Breast epithelium (tissue), 4 donors: ENCODE data around the gene NCOA4. TPM values are rescaled to one million over a fixed set of nuclear protein-coding genes. Genes with fewer than 3 reads are reported as not detected.

Experiments used
- DNase-seq, 2 donors: peaks; one replicate each; pipeline ENCODE4 v3.0.0-alpha.2; 2019; ENCODE audit warnings: low spot score in 2 of 2
- H3K27ac ChIP-seq, 2 donors: fragments of 200-600 bp; sonication (generic) in 1 of 2; one replicate each; pipeline ENCODE4 v1.5.1; 2016 to 2019; ENCODE audit warnings: mild to moderate bottlenecking in 1 of 2
- H3K27me3 ChIP-seq, 2 donors: fragments of 200-600 bp; sonication (generic) in 1 of 2; one replicate each; pipeline versions ENCODE4 v1.5.1 to v1.6.0; 2017 to 2019; ENCODE audit warnings: control low read depth in 1 of 2, mild to moderate bottlenecking in 1 of 2
- H3K36me3 ChIP-seq: fragments of 200-600 bp; one replicate; pipeline ENCODE4 v1.5.1; 2019
- H3K4me1 ChIP-seq, 2 donors: fragments of 200-600 bp; sonication (generic); one replicate each; pipeline ENCODE4 v1.5.1; 2016 to 2019; ENCODE audit warnings: control low read depth in 1 of 2
- H3K4me3 ChIP-seq, 3 donors: fragments of 200-600 bp; sonication (generic); 1 replicate in 2 of 3; 2 replicates in 1 of 3; pipeline ENCODE4 v1.5.1; 2016 to 2019; ENCODE audit warnings: mild to moderate bottlenecking in 3 of 3, moderate library complexity in 2 of 3
- H3K9me3 ChIP-seq, 2 donors: fragments of 200-600 bp; sonication (generic) in 1 of 2; one replicate each; pipeline ENCODE4 v1.5.1; 2016 to 2019; ENCODE audit warnings: control low read depth in 1 of 2
- CTCF ChIP-seq, 3 donors: fragments of 450-650 bp; IDR thresholded peaks; one replicate each; pipeline ENCODE4 v1.5.1; 2016 to 2017; ENCODE audit warnings: antibody characterized with exemption in 3 of 3, mild to moderate bottlenecking in 3 of 3, moderate library complexity in 3 of 3
- POLR2A ChIP-seq: fragments of 450-650 bp; IDR thresholded peaks from one replicate; pipeline ENCODE4 v1.6.1; 2016; ENCODE audit warnings: antibody characterized with exemption, mild to moderate bottlenecking, moderate library complexity
- POLR2AphosphoS5 ChIP-seq, 3 donors: sonication (generic); formaldehyde crosslinking; IDR thresholded peaks; one replicate each; pipeline ENCODE4 v1.6.1; 2017; ENCODE audit warnings: antibody characterized with exemption in 3 of 3
- intact Hi-C: fragments of 100-400 bp; cut with DNase I; formaldehyde crosslinking; loops from one replicate; pipeline ENCODE4 v1.15.1; 2023; ENCODE audit warnings: low total_unique reads
- total RNA-seq, 3 donors: library from RNA; depleted of rRNA; stranded (reverse); fragments of >200 nt; gene quantifications; one replicate each; pipeline ENCODE4 v1.1.0, GENCODE V29; 2016

Gene NCOA4
- total RNA-seq, result 100 to 1,000 TPM; 121 to 200 (median 189) TPM

GRCh38 chr10:46030091-46030937, at the start of gene NCOA4:
Gene NCOA4 (minus strand): TSS chr10:46030623. CDS start chr10:46016680, 13,943 bp downstream.
- intact Hi-C loops, result no loop called here
- TF ChIP-seq CTCF (IDR thresholded peaks at IDR 0.05) (peak; percentile 65 to 74 (median 67)), POLR2A (no peak), POLR2AphosphoS5 (IDR thresholded peaks at IDR 0.05) (peak; percentile 72 to 79 (median 79))
- Histone ChIP-seq H3K27me3 (no peaks in the 10 kb centered on the region), H3K27ac (peak within 1 kb of the TSS; percentile 92 to 95), H3K4me1 (peaks cover 0 to 11% of the 10 kb centered on the region in 2 donors), H3K9me3 (no peaks in the 10 kb centered on the region), H3K4me3 (peak within 1 kb of the TSS; percentile 65 to 87 (median 65)), H3K36me3 (no peaks in the 10 kb centered on the region)
- peak; percentile 93 to 98 for DNase-seq

- Histone ChIP-seq H3K9me3 (peaks cover 0 to 4% of the 10 kb centered on the region in 2 donors), H3K4me1 (no peaks in the 10 kb centered on the region), H3K4me3 (no peak overlapping the region), H3K27me3 (no peaks in the 10 kb centered on the region), H3K27ac (no peak overlapping the region), H3K36me3 (no peaks in the 10 kb centered on the region)
- TF ChIP-seq POLR2AphosphoS5 (IDR thresholded peaks at IDR 0.05), result no peak
- TF ChIP-seq POLR2A, result no peak
- TF ChIP-seq CTCF (IDR thresholded peaks at IDR 0.05), result no peak
- no peak for DNase-seq
- intact Hi-C loops, result no loop called here
Measured at GRCh38 chr10:46079831-46080585, 49.6 kb upstream of the NCOA4 start.

- Histone ChIP-seq H3K36me3 (no peaks in the 10 kb centered on the region), H3K4me1 (no peaks in the 10 kb centered on the region)
- intact Hi-C loops, result no loop called here
Measured at GRCh38 chr10:46077731-46078413, 47.4 kb upstream of the NCOA4 start.

GRCh38 chr10:46077141-46077554, 46.7 kb upstream of the NCOA4 start:
- Histone ChIP-seq H3K4me1 (no peaks in the 10 kb centered on the region), H3K27ac (no peak overlapping the region), H3K9me3 (no peaks in the 10 kb centered on the region), H3K4me3 (no peak overlapping the region), H3K27me3 (no peaks in the 10 kb centered on the region), H3K36me3 (no peaks in the 10 kb centered on the region)
- TF ChIP-seq POLR2A, result no peak
- no peak for TF ChIP-seq POLR2AphosphoS5 (IDR thresholded peaks at IDR 0.05)
- no peak for TF ChIP-seq CTCF (IDR thresholded peaks at IDR 0.05)
- DNase-seq, result no peak
- intact Hi-C loops, result no loop called here

More at GRCh38 chr10:46077731-46078413, 47.4 kb upstream of the NCOA4 start:
- H3K27me3 ChIP-seq, result no peaks in the 10 kb centered on the region
- no peak overlapping the region for H3K27ac ChIP-seq
- DNase-seq, result no peak
- H3K4me3 ChIP-seq, result no peak overlapping the region
- TF ChIP-seq POLR2AphosphoS5 (IDR thresholded peaks at IDR 0.05) (no peak), POLR2A (no peak), CTCF (IDR thresholded peaks at IDR 0.05) (no peak)
- H3K9me3 ChIP-seq, result peaks cover 0 to 4% of the 10 kb centered on the region in 2 donors
